ENCODE measurements around the gene TRIM65. TPM values are rescaled to one million over a fixed set of nuclear protein-coding genes. Genes with fewer than 3 reads are reported as not detected.

The TRIM65 gene, protein sequence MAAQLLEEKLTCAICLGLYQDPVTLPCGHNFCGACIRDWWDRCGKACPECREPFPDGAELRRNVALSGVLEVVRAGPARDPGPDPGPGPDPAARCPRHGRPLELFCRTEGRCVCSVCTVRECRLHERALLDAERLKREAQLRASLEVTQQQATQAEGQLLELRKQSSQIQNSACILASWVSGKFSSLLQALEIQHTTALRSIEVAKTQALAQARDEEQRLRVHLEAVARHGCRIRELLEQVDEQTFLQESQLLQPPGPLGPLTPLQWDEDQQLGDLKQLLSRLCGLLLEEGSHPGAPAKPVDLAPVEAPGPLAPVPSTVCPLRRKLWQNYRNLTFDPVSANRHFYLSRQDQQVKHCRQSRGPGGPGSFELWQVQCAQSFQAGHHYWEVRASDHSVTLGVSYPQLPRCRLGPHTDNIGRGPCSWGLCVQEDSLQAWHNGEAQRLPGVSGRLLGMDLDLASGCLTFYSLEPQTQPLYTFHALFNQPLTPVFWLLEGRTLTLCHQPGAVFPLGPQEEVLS
- total RNA-seq: 13.5 and 17.6 TPM in 2 replicates

DNA sequence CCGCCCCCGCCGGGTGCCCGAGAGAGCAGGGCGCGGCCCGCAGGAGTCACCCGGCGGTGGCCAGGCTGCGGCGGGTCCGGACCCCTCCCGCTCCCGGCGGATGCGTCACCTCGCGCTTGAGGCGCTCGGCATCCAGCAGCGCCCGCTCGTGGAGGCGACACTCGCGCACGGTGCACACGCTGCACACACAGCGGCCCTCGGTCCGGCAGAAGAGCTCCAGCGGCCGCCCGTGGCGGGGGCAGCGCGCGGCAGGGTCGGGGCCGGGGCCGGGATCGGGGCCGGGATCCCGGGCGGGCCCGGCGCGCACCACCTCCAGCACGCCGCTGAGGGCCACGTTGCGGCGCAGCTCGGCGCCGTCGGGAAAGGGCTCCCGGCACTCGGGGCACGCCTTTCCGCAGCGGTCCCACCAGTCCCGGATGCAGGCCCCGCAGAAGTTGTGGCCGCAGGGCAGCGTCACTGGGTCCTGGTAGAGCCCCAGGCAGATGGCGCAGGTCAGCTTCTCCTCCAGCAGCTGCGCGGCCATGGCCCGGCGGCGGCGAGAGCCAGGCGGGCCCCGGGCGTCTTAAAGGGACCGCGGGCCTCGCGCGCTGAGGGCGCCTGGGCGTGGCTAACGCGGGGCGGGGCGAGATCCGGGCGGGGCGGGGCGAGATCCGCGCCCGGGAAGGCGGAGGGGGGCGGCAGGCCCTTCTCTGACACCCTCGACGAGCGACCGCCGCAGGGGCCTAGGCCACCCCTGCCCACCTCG is at the start of gene TRIM65:
Gene TRIM65, minus strand, starts transcription at position 537 of the 745 bp plus-strand sequence. Its CDS starts 14 bp downstream, at position 523.

GRCh38 chr17:75940727-75941441 is 44.1 kb upstream of the TRIM65 start, which contains the start of gene FBF1:
TSS of gene FBF1 (minus strand) at chr17:75941042. CDS start at chr17:75938149, 2,893 bp downstream.

GRCh38 chr17:75904749-75905521 is 8.2 kb upstream of the TRIM65 start, which contains the start of gene MRPL38:
TSS of gene MRPL38 (minus strand) at chr17:75904884. CDS start at chr17:75904875, 9 bp downstream.

DNA sequence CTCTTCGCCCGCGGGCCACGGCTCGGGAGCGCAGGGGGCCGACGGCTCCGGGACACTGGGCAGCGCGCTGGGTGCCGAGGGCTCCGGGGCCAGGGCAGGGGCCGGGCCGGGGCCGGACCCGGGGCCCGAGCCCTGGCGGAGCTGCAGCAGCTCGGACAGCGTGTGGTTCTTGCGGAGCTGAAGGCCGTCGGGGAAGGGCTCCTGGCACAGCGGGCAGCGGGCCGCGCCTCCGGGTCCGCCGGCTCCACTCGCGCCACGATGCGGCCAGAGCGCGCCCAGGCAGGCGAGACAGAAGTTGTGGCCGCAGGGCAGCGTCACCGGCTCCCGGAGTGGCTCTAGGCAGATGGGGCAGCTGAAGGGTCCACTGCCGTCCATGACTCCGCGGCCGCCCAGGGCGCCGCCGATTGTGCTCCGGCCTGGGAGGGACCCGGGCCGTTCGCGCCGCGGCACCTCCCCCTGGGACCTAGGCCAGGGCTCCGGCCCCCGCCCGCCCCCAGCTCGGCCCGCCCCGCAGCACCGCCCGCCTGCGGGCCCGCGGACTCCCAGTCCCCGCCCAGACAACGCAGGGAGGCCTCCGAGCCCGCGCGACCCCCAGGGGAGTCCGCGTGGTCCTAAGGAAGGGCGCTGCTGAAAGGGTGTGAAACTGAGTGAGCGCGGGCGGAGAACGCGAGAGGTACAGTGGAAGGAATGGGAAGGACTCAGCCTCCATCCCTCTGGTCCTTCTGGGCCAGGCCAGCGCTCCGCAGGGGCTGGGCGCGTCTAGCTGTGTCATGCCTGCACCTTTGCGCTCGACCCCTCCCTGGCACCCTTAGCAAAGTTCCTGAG is 18.4 kb downstream of the TRIM65 start, which contains the start of gene TRIM47:
Gene TRIM47, minus strand, starts transcription at position 408 of the 825 bp plus-strand sequence. Its CDS starts 33 bp downstream, at position 375.

GRCh38 chr17:75855310-75856061 is 41.3 kb downstream of the TRIM65 start, which contains the start of gene WBP2:
TSS of gene WBP2 (minus strand) at chr17:75855335. CDS start at chr17:75855297, 38 bp downstream.

DNA sequence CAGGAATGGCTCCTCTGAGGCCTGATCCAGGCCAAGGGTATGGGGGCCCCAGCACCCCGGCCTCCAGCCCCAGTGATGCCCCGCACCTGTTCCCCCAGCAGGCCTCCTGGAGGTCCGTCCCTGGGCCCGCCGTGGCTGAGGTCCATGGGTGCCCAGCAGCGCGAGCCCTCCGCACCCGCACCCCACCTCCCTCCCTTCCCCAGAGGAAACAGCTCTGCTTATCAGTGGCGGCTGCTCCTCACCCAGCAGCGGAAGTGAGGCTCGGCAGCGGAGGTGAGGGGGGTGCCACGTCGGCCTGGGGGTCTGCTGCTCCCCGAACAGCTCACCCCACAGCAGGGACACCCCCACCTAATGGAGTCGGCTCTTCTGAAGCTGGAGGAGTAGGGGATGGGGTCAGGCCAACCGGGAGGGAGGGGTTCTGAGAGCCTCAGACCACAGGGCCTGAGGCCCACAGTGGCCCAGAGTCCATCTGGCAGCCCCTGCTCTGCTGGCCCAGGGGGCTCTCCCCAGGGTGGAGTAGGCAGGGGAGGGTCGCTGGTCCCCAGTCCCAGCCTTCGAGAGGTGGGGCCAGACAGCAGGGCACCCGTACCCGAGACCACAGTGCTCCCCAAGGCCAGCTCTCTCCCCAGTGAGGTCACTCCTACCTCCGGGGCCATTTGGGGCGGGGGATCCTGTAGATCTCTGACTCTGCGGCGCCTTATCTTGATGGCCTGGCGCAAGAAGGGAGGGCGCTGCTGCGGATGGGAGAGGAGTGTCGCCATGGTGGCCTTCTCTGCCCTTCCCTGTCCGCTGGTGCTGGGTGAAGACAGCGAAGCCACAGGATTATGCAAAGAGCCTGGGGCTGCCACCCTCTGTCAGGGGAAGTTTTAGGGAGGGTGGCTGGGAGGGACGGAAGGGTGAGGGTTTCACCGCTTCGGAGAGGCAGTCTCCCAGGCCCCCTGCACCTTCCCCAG is 52.9 kb downstream of the TRIM65 start, which contains the start of gene UNC13D:
Gene UNC13D, minus strand, starts transcription at position 828 of the 953 bp plus-strand sequence. Its CDS starts 67 bp downstream, at position 761.

Other genes starting within 250 kb of the TRIM65 start
- 12.5 and 16.6 TPM in 2 replicates for gene RECQL5, start 229.8 kb downstream of the TRIM65 start, total RNA-seq
- gene SAP30BP, start 229.6 kb downstream of the TRIM65 start, total RNA-seq: 31.0 and 52.9 TPM in 2 replicates
- gene ITGB4, start 175.5 kb downstream of the TRIM65 start, total RNA-seq: under 0.01 and 0.38 TPM in 2 replicates
- 29.3 and 49.1 TPM in 2 replicates for gene GALK1, start 131.8 kb downstream of the TRIM65 start, total RNA-seq
- gene UNK, start 112.1 kb downstream of the TRIM65 start, total RNA-seq: 8.2 and 9.4 TPM in 2 replicates
- 0.19 and 0.85 TPM in 2 replicates for gene UNC13D, start 52.5 kb downstream of the TRIM65 start, total RNA-seq
- 19.4 and 23.1 TPM in 2 replicates for gene WBP2, start 41.6 kb downstream of the TRIM65 start, total RNA-seq
- gene TRIM47, start 18.4 kb downstream of the TRIM65 start, total RNA-seq: 7.7 and 14.1 TPM in 2 replicates
- gene MRPL38, start 7.9 kb upstream of the TRIM65 start, total RNA-seq: 25.9 and 28.2 TPM in 2 replicates
- gene FBF1, start 44.1 kb upstream of the TRIM65 start, total RNA-seq: 15.0 and 21.7 TPM in 2 replicates
- gene ACOX1, start 82.2 kb upstream of the TRIM65 start, total RNA-seq: 52.4 and 54.8 TPM in 2 replicates
- 8.2 and 8.6 TPM in 2 replicates for gene TEN1, start 82.3 kb upstream of the TRIM65 start, total RNA-seq
- gene CDK3, start 103.9 kb upstream of the TRIM65 start, total RNA-seq: 0.28 and 0.38 TPM in 2 replicates
- gene EVPL, start 130.4 kb upstream of the TRIM65 start, total RNA-seq: under 0.01 TPM in 2 replicates
- 25.1 and 42.2 TPM in 2 replicates for gene SRP68, start 175.6 kb upstream of the TRIM65 start, total RNA-seq
- under 0.01 TPM in 1 of 2 replicates, not detected in the other for gene GALR2, start 177.8 kb upstream of the TRIM65 start, total RNA-seq
- not detected in 2 replicates for gene ZACN, start 182.2 kb upstream of the TRIM65 start, total RNA-seq
- 82.9 and 87.0 TPM in 2 replicates for gene EXOC7, start 206.8 kb upstream of the TRIM65 start, total RNA-seq
- gene FOXJ1, start 244.3 kb upstream of the TRIM65 start, total RNA-seq: not detected in 2 replicates

All from regular cardiac myocyte (primary cell).